ENCODE measurements around the gene TSR3. TPM values are rescaled to one million over a fixed set of nuclear protein-coding genes. Genes with fewer than 3 reads are reported as not detected.

TSR3 gene
- total RNA-seq, 1 experiment from 2014 or later, result 58.8 TPM

GRCh38 chr16:1362807-1363206 lies 11.1 kb upstream of the TSR3 start:
- Mint-ChIP-seq H3K9me3 (no peaks in the 10 kb centered on the region), H3K27ac (no peak overlapping the region), H3K4me3 (no peak overlapping the region), H3K36me3 (ENCODE audit: insufficient read depth in 1 of 3, low read depth in 3 of 3) (peaks cover 16 to 46% (median 33%) of the 10 kb centered on the region in 3 experiments; a peak in 6 of 7 replicates), H3K27me3 (ENCODE audit: low read depth) (no peaks in the 10 kb centered on the region), H3K4me1 (no peaks in the 10 kb centered on the region)
- Histone ChIP-seq H2BK15ac (ENCODE audit: low read depth, low read length) (no peak overlapping the region), H3K14ac (ENCODE audit: insufficient read depth, low read length) (no peak overlapping the region), H3K79me1 (ENCODE audit: insufficient read depth, low read depth, low read length, poor library complexity, severe bottlenecking) (no peaks in the 10 kb centered on the region), H3K9ac (ENCODE audit: extremely low read depth, insufficient read length, low read length) (no peak overlapping the region), H2AK5ac (ENCODE audit: insufficient read length, low read length) (no peak overlapping the region), H3K4me2 (ENCODE audit: insufficient read depth, insufficient read length, low read length) (no peak overlapping the region), H3K23me2 (ENCODE audit: insufficient read length, low read depth, low read length, poor library complexity, severe bottlenecking) (no peaks in the 10 kb centered on the region), H4K91ac (ENCODE audit: insufficient read length, low read depth, low read length) (no peak overlapping the region), H3K9me3 (ENCODE audit: control insufficient read depth, low read depth, low read length) (no peaks in the 10 kb centered on the region), H2BK20ac (ENCODE audit: low read depth, low read length, poor library complexity, severe bottlenecking) (no peak overlapping the region), H2AFZ (ENCODE audit: low read length) (no peak overlapping the region), H3K27me3 (ENCODE audit: insufficient read depth, low read length) (no peaks in the 10 kb centered on the region), H4K8ac (replicated peaks; ENCODE audit: insufficient read length, low read depth, low read length) (no peak overlapping the region), H3K27ac (ENCODE audit: insufficient read length, low read depth, low read length) (no peak overlapping the region), H3K23ac (ENCODE audit: insufficient read length, low read depth, low read length) (no peak overlapping the region), H2BK120ac (ENCODE audit: low read depth, low read length, poor library complexity, severe bottlenecking) (no peak overlapping the region), H3K18ac (ENCODE audit: insufficient read length, low read depth, low read length) (no peak overlapping the region), H4K20me1 (ENCODE audit: control insufficient read depth, insufficient read depth, insufficient read length) (no peaks in the 10 kb centered on the region), H2BK12ac (ENCODE audit: insufficient read length, low read depth, low read length) (no peak overlapping the region), H3K4ac (ENCODE audit: low read depth, low read length) (no peak overlapping the region), H3K4me1 (ENCODE audit: insufficient read depth, low read length) (no peaks in the 10 kb centered on the region), H3K56ac (ENCODE audit: insufficient read length, low read depth, low read length) (no peak overlapping the region), H3K79me2 (ENCODE audit: insufficient read depth, low read length) (0 out of 2 replicates have a peak, but pooled peaks cover 2% of the 10 kb centered on the region), H2BK5ac (ENCODE audit: insufficient read length, low read length) (no peak overlapping the region), H3T11ph (ENCODE audit: low read length) (no peak overlapping the region), H4K5ac (ENCODE audit: insufficient read length, low read depth, low read length) (no peak overlapping the region)
- TF ChIP-seq CTCF (conservative IDR thresholded peaks at IDR 0.05), result no peak
- DNase-seq, result no peak
- WGBS (ENCODE audit: extremely low coverage, insufficient read length, low lambda C conversion rate), result no CpG with 5 or more reads among the region's 11 CpGs
